Stimulated activated CD8-positive, alpha-beta memory T cell treated with anti-CD3 and anti-CD28 coated beads, Interleukin-4, amount 100 ng/mL, for 24 hours (primary cell): ENCODE data around the gene ELL.

ENCODE experiments used
- DNase-seq: peaks from one replicate; pipeline ENCODE4 v3.0.0-alpha.2; 2020; ENCODE audit warnings: low read depth

The ELL gene

GRCh38 chr19:18397242-18398202, 124.3 kb downstream of the ELL start, which contains the start of gene LRRC25:
Gene LRRC25, minus strand, starts transcription at chr19:18397622. Its CDS starts 659 bp downstream, at chr19:18396963.
- no peak for DNase-seq

DNA sequence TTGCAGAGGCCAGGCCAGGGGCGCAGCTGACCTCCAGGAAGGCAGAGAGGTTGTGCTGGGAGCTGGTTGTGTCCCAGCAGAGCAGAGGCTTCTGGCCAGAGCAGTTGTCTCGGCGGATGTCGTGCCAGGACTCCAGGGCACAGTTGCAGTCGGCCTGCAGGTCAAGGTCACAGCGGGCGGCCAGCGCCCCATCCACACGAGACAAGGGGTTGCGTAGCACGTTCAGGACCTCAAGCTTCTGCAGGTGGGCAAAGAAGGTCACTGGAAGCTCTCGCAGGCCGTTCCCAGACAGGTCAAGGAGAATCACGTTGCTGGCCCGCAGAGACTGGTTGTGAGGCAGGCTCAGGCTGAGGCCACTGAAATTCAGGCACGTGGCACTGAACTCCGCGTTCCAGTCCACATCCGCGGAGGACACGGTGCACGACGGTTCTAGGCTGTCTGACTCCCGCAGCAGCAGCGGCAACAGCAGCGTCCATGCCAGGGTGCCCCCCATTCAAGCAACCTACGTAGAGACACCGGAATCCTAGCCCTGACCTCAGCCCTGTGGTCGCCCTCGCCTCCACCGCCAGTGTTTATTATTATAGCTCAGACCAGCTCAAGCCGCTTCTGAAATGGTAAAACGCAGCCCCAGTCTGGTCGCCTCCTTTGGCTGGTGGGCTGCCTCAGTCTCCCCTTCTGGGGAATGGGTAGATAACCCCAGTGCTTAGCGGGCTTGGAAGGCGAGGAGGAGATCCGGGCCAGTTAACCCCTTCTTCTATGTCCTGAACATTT, 125.2 kb downstream of the ELL start:
- no peak for DNase-seq

DNA sequence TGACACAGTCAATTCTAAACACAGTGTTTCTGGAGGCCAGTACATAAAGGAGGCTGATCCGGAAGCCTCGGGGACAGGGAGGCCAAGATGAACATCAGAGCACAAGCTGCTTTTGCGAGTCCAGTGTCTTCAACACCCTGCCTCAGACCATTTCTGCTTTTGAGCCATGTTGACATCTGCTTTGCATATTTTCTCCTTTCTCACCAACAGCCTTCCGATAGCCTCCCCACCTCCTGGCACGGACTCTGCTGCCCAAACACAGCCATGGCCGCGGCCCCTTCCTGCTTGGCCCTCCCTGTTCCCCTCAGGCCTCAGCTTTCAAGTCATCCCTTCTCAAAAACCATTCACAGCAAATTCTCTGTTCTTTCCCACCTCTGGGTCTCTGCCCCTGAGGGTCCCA, 128.0 kb downstream of the ELL start:
- DNase-seq, result no peak

- DNase-seq, result no peak
Observed at GRCh38 chr19:18392926-18393325, 128.9 kb downstream of the ELL start.
